HG03280 (cell line): Measurements from ENCODE around the gene MRPL49.
"Not testable (repeated sequence)": the region's sequence is repeated elsewhere in the genome, so short reads cannot be mapped to it uniquely, and the experiment has no call there.

Source experiments
- ATAC-seq: cut with Tn5 transposase; IDR thresholded peaks from one replicate; pipeline ENCODE4 v1.9.1; 2021; ENCODE audit warnings: mild to moderate bottlenecking, moderate library complexity; ENCODE audit not compliant: unreplicated experiment

MRPL49 gene

GRCh38 chr11:65132238-65132987, 10.3 kb downstream of the MRPL49 start:
- ATAC-seq: no peak

- ATAC-seq: no peak
Observed at GRCh38 chr11:65132988-65133700, 11.0 kb downstream of the MRPL49 start.

- no peak for ATAC-seq
Observed at GRCh38 chr11:65133724-65134123, 11.6 kb downstream of the MRPL49 start.

GRCh38 chr11:65134240-65134951, 12.3 kb downstream of the MRPL49 start, which contains the start of gene SYVN1:
TSS of gene SYVN1 (minus strand) at chr11:65134519. CDS start at chr11:65133601, 918 bp downstream.
- ATAC-seq: peak; percentile 63

- peak; percentile 69 for ATAC-seq
Observed at GRCh38 chr11:65134952-65135632, 13.0 kb downstream of the MRPL49 start.

- no peak for ATAC-seq
Observed at GRCh38 chr11:65135633-65136145, 13.6 kb downstream of the MRPL49 start.

GRCh38 chr11:65136515-65137096, 14.5 kb downstream of the MRPL49 start:
- no peak for ATAC-seq

GRCh38 chr11:65141896-65142494, 19.9 kb downstream of the MRPL49 start:
- no peak for ATAC-seq

- ATAC-seq: no peak
Observed at GRCh38 chr11:65147352-65148075, 25.4 kb downstream of the MRPL49 start.

- ATAC-seq: no peak
Observed at GRCh38 chr11:65148657-65149056, 26.5 kb downstream of the MRPL49 start.

GRCh38 chr11:65150131-65150508, 28.0 kb downstream of the MRPL49 start:
- ATAC-seq: not testable (repeated sequence)

- no peak for ATAC-seq
Observed at GRCh38 chr11:65150509-65151299, 28.6 kb downstream of the MRPL49 start.

GRCh38 chr11:65151331-65151899, 29.3 kb downstream of the MRPL49 start:
- ATAC-seq: no peak

GRCh38 chr11:65152122-65152521, 30.0 kb downstream of the MRPL49 start:
- ATAC-seq: no peak

GRCh38 chr11:65156256-65156655, 34.1 kb downstream of the MRPL49 start:
- ATAC-seq: no peak

GRCh38 chr11:65156926-65157325, 34.8 kb downstream of the MRPL49 start:
- ATAC-seq: no peak

- no peak for ATAC-seq
Observed at GRCh38 chr11:65157336-65157735, 35.2 kb downstream of the MRPL49 start.

- ATAC-seq: peak; percentile 74
Observed at GRCh38 chr11:65159012-65159411, 36.9 kb downstream of the MRPL49 start.
